GM12873 (cell line): ENCODE data around the gene CDH12.

Experiments
- TF ChIP-seq, protein P1 (sequence below): IDR thresholded peaks from 2 replicates; pipeline ENCODE4 v1.5.1; 2012; ENCODE audit warnings: low read depth, mild to moderate bottlenecking, moderate library complexity, low read length, control low read depth; ENCODE audit not compliant: insufficient read depth; ENCODE audit errors: missing control alignments

The CDH12 gene

DNA sequence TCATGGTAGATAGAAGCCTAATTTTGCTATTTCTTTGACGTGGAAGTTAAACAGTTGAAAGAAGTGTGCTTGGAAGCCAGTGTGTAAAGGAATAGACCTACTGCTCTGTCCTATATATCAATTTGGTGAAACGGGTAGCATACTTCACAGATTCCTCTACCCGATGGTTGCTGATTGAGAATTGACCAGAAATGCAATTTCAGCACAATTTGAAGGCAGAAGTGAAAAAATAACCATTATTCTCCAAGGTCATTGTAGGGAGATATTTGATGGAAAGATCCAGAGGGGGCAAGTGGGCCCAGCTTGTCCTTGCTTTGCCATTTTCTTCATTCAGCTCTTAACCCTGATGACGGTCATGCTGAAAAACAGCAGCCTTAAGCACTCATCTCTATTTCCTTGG is 15.3 kb downstream of the CDH12 start:
- TF ChIP-seq, protein P1, sequence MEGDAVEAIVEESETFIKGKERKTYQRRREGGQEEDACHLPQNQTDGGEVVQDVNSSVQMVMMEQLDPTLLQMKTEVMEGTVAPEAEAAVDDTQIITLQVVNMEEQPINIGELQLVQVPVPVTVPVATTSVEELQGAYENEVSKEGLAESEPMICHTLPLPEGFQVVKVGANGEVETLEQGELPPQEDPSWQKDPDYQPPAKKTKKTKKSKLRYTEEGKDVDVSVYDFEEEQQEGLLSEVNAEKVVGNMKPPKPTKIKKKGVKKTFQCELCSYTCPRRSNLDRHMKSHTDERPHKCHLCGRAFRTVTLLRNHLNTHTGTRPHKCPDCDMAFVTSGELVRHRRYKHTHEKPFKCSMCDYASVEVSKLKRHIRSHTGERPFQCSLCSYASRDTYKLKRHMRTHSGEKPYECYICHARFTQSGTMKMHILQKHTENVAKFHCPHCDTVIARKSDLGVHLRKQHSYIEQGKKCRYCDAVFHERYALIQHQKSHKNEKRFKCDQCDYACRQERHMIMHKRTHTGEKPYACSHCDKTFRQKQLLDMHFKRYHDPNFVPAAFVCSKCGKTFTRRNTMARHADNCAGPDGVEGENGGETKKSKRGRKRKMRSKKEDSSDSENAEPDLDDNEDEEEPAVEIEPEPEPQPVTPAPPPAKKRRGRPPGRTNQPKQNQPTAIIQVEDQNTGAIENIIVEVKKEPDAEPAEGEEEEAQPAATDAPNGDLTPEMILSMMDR, result no peak

DNA sequence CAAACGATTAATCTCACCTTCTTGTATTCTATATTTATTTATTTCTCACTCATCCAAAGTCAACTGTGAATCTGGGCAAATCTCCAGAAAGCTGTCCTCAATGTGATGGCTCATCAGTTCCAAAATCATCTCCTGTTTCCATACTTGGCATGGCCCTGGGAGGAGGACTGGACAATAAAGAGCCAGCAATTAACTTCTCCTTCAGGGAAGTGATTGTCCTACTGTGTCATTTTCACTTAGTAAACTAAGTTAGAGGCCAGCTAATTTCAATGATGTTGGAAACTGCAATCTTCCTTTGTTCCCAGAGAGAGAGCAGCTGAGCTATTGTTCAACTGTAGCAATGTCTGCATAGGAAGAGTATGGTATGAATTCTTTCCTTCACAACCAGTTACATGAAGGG is 17.5 kb downstream of the CDH12 start:
- TF ChIP-seq, protein P1, result no peak

DNA sequence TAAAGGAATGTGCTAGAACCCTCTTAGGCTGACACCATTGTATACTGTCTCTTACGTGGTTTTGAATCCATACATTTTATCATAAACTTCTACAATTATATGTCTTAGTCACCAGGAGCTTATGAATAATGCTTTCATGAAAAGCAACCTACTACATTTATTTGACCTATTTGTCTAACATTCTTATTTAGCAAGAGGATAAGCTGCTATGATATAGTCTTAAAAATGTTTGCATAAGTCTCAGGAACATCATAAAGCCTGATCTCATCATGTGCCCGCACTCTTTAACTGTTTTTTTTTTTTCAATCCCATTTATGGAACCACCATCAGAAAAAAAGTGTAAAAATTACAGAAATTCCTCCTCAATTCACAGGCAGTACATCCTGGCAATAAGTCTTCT is 59.7 kb downstream of the CDH12 start:
- TF ChIP-seq, protein P1, result no peak

DNA sequence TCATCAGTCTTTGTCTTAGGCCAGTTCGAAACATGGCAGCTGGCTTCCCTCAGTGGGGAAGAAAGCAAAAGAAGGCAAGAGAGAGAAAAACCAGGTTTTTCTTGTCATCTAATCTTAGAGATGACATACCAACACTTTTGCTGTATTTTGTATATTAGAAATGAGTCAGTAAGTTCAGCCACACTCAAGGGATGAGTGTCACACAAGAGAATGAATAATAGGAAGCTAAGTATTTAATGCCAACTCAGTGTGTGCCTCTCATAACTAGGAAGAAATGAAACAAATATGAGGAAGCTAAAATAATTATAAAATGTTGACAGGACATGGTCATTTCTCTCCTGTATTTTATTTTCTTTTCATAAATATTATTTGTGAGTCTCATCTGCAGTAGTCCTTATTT is 65.3 kb downstream of the CDH12 start:
- TF ChIP-seq, protein P1, result no peak

DNA sequence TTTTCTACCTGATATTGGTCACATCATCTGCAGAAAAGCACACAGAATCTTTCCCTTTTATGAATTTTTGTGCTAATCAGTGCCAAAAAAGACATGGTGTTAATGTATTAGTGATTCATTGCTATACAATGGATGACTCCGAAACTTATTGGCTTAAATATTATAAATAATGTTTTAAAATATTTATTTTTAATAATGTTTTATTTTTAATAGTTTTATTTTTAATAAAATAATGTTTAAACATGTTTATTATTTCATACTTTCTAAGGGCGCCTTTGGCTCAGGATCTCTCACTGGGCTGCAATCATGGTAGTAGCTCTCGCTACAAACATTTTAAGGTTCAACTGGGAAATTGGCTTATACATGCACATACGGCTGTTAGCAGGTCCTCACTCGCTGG is 65.7 kb downstream of the CDH12 start:
- TF ChIP-seq, protein P1, result no peak

DNA sequence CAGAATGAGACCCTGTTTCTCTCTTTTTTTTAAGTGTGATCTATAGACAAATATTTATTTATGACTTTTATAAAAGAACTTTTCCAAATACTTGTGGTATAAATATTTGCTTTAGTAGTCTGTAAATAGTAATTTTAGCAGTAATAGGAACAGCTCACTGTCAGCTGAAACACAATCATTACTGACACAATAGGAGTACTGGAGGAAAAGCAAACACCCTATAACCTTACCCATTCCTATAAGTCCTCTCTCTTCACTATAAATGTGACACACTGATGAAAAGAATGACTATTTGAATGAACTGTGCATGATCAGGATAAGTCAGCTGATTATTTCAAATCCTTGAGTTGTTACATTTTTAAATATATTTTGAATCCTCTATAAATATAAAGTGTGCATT is 72.4 kb downstream of the CDH12 start:
- TF ChIP-seq, protein P1, result no peak

DNA sequence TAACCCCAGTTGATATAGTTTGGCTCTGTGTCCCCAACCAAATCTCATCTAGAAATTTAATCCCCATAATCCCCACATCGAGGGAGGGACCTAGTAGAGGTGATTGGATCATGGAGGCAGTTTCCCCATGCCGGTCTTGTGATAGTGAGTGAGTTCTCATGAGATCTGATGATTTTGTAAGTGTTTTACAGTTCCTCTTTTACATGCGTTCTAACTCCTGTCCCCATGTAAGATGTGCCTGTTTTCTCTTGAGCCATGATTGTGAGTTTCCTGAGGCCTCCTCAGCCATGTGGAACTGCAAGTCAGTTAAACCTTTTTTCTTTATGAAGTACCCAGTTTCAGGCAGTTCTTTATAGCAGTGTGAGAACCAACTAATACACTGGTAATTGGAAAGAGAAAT is 73.6 kb downstream of the CDH12 start:
- TF ChIP-seq, protein P1, result no peak
